Panc1 (cell line): ENCODE results near the gene THSD7A. TPM values are rescaled to one million over a fixed set of nuclear protein-coding genes. Genes with fewer than 3 reads are reported as not detected.

Source experiments
- ATAC-seq: fragments of 200-7000 bp; cut with Tn5 transposase; 2 replicates; pipeline ENCODE4 v1.9.1; 2020; ENCODE audit warnings: mild to moderate bottlenecking, moderate library complexity
- BruUV-seq: library from RNA; stranded (reverse); fragments of 400-500 nt; replicated peaks from 2 replicates; lab custom pipeline; 2021; lab: Mats Ljungman, UMichigan
- CTCF ChIA-PET: fragments of 300-600 bp; sonication (Branson Sonifier 250); formaldehyde crosslinking; loops from one replicate; lab custom pipeline; 2022; ENCODE audit warnings: antibody characterized with exemption; lab: Charles Lee
- POLR2A ChIA-PET: fragments of 300-600 bp; sonication (Branson Sonifier 250); formaldehyde crosslinking; loops from one replicate; lab custom pipeline; 2022; ENCODE audit warnings: antibody characterized with exemption; lab: Charles Lee
- DNase-seq: peaks from one replicate; pipeline ENCODE4 v3.0.0-alpha.2; 2010; ENCODE audit warnings: low read depth, low spot score
- H3K27ac ChIP-seq: 2 replicates; pipeline ENCODE4 v1.5.1; 2011; ENCODE audit warnings: mild to moderate bottlenecking, low read length, inconsistent platforms
- H3K27me3 ChIP-seq: fragments of 200-500 bp; sonication (Bioruptor generic); 2 replicates; pipeline ENCODE4 v1.6.0; 2014; ENCODE audit warnings: low read length, inconsistent platforms; ENCODE audit not compliant: control insufficient read depth, insufficient read depth
- H3K36me3 ChIP-seq: fragments of 200-500 bp; sonication (Bioruptor generic); 2 replicates; pipeline ENCODE4 v1.5.1; 2014; ENCODE audit warnings: inconsistent platforms, mild to moderate bottlenecking, low read length, moderate library complexity; ENCODE audit not compliant: control insufficient read depth, insufficient read depth
- H3K4me1 ChIP-seq: 2 replicates; pipeline ENCODE4 v1.5.1; 2011; ENCODE audit warnings: inconsistent platforms, mild to moderate bottlenecking, low read length, moderate library complexity; ENCODE audit not compliant: control insufficient read depth, insufficient read depth
- H3K4me3 ChIP-seq, 2 experiments: 2 replicates each; pipeline ENCODE4 v1.5.1; 2011 to 2012; ENCODE audit warnings: low read depth in 2 of 2, low read length in 2 of 2, mild to moderate bottlenecking in 2 of 2, inconsistent platforms in 1 of 2, moderate library complexity in 1 of 2
- H3K9me3 ChIP-seq: fragments of 200-500 bp; sonication (Bioruptor generic); 2 replicates; pipeline ENCODE4 v1.5.1; 2014; ENCODE audit warnings: low read depth, mild to moderate bottlenecking, inconsistent platforms, low read length, moderate library complexity; ENCODE audit not compliant: control insufficient read depth, insufficient read depth
- CTCF ChIP-seq: fragments of 450-650 bp; IDR thresholded peaks from 2 replicates; pipeline ENCODE4 v1.5.1; 2017; ENCODE audit warnings: mild to moderate bottlenecking
- POLR2AphosphoS5 ChIP-seq: IDR thresholded peaks from 2 replicates; pipeline ENCODE4 v1.6.1; 2012; ENCODE audit warnings: mild to moderate bottlenecking, low read depth, low read length, moderate library complexity
- REST ChIP-seq, 2 experiments: IDR thresholded peaks; 2 replicates each; pipeline ENCODE4 v1.6.1; 2011 to 2012; ENCODE audit warnings: low read depth in 2 of 2, control low read depth in 1 of 2, low read length in 1 of 2, mild to moderate bottlenecking in 1 of 2, moderate library complexity in 1 of 2; ENCODE audit not compliant: insufficient read depth in 1 of 2
- SIN3A ChIP-seq: IDR thresholded peaks from 2 replicates; pipeline ENCODE4 v1.6.1; 2012; ENCODE audit warnings: low read depth, mild to moderate bottlenecking, low read length, moderate library complexity, borderline replicate concordance; ENCODE audit not compliant: insufficient read depth
- TCF7L2 ChIP-seq: IDR thresholded peaks from 2 replicates; pipeline ENCODE4 v1.6.1; 2011; ENCODE audit warnings: mild to moderate bottlenecking, low read depth, low read length, inconsistent platforms
- in situ Hi-C: cut with HindIII; loops from 2 replicates; pipeline ENCODE4 v1.10.0; 2016; ENCODE audit warnings: low sequenced_read_pairs, low pct_unique_long_range_greater_than_20kb
- intact Hi-C: fragments of 100-400 bp; cut with micrococcal nuclease; formaldehyde crosslinking; loops from one replicate; pipeline ENCODE4 v1.10.0; 2022; ENCODE audit not compliant: unreplicated experiment
- total RNA-seq: library from RNA; stranded (reverse); gene quantifications from one replicate; pipeline ENCODE4 v1.2.1, GENCODE V29; 2021; ENCODE audit not compliant: unreplicated experiment

Gene THSD7A
- total RNA-seq, 1 experiment from 2014 or later = 38.6 TPM

GRCh38 chr7:11833431-11833830 is 1.4 kb upstream of the THSD7A start:
- DNase-seq (no peak), ATAC-seq (no peak)
- Histone ChIP-seq H3K27ac (peak overlapping the region; percentile 94), H3K4me1 (peaks cover 37% of the 10 kb centered on the region), H3K27me3 (no peaks in the 10 kb centered on the region), H3K4me3 (peak overlapping the region in 1 of 2 experiments; percentile 2; a peak in 1 of 4 replicates), H3K36me3 (no peaks in the 10 kb centered on the region; the same call in 1 of the 2 replicates), H3K9me3 (peaks cover 10% of the 10 kb centered on the region; the same call in 1 of the 2 replicates)
- no peak for TF ChIP-seq REST (IDR thresholded peaks at IDR 0.05; ENCODE audit: insufficient read depth in 1 of 2, low read depth in 2 of 2, low read length in 1 of 2)
- TF ChIP-seq SIN3A = no peak
- TF ChIP-seq TCF7L2 = peak; percentile 56; the same call in 1 of the 2 replicates
- TF ChIP-seq POLR2AphosphoS5 = no peak
- TF ChIP-seq CTCF = no peak
- POLR2A ChIA-PET = no interaction called here
- no TSS peak for BruUV-seq
- in situ Hi-C loops (no loop called here), intact Hi-C loops (loop anchor here (5.0 to 10.0 kb wide), 2 partner anchors 231 to 406 kb away; no protein-coding TSS in a partner anchor)
- CTCF ChIA-PET = no interaction called here

GRCh38 chr7:11831156-11831735 is 752 bp downstream of the THSD7A start:
- ATAC-seq (peak; percentile 49), DNase-seq (no peak)
- BruUV-seq = no TSS peak

More at GRCh38 chr7:11831156-11831735, 752 bp downstream of the THSD7A start:
- ChIA-PET CTCF (no interaction called here), POLR2A (interaction anchor here (0.6 kb wide), 1 partner anchor 57 kb away, joined by 3 read pairs; no protein-coding TSS in a partner anchor)
- intact Hi-C loops (loop anchor here (5.0 to 10.0 kb wide), 2 partner anchors 234 to 404 kb away; no protein-coding TSS in a partner anchor), in situ Hi-C loops (no loop called here)
- Histone ChIP-seq H3K4me1 (peaks cover 37% of the 10 kb centered on the region), H3K27ac (peak overlapping the region; percentile 94), H3K4me3 (peak overlapping the region; percentile 74 to 76), H3K27me3 (no peaks in the 10 kb centered on the region), H3K9me3 (no peaks in the 10 kb centered on the region), H3K36me3 (no peaks in the 10 kb centered on the region; the same call in 1 of the 2 replicates)
- TF ChIP-seq SIN3A (0 out of 2 replicates have a peak, but pooled peaks have one; percentile 11), CTCF (no peak)
